Cardiac fibroblast (primary cell): ENCODE results near the gene EVA1B.
A peak's percentile ranks its signal among the peaks of the same experiment; 100 is the strongest.

ENCODE experiments used
- DNase-seq, 2 donors: peaks; one replicate each; pipeline versions ENCODE4 v3.0.0 to v3.0.0-alpha.2; 2010; ENCODE audit warnings: low read depth in 2 of 2
- H3K4me3 ChIP-seq, 2 donors: replicated peaks in 1 of 2; 1 replicate in 1 of 2; 2 replicates in 1 of 2; pipeline ENCODE4 v1.5.1; 2011; ENCODE audit warnings: low read depth in 2 of 2, low read length in 2 of 2, mild to moderate bottlenecking in 2 of 2, moderate library complexity in 1 of 2
- CTCF ChIP-seq: IDR thresholded peaks from one replicate; pipeline ENCODE4 v1.5.1; 2011; ENCODE audit warnings: low read depth, mild to moderate bottlenecking, low read length, inconsistent platforms

The EVA1B gene

GRCh38 chr1:36323636-36324352 is at the start of gene EVA1B:
EVA1B (minus strand) TSS chr1:36323645; CDS start chr1:36323037, 608 bp downstream.
- H3K4me3 ChIP-seq: peak within 1 kb of the TSS; percentile 78 to 81
- TF ChIP-seq CTCF: no peak
- peak; percentile 76 to 91 for DNase-seq

- no peak for DNase-seq
- no peak overlapping the region for H3K4me3 ChIP-seq
These were observed 49.2 kb upstream of the EVA1B start for GRCh38 chr1:36372617-36373016.

GRCh38 chr1:36369061-36369861 is 45.8 kb upstream of the EVA1B start:
- peak; percentile 92 for TF ChIP-seq CTCF
- DNase-seq: peak; percentile 76
- no peak overlapping the region for H3K4me3 ChIP-seq

More at GRCh38 chr1:36372617-36373016, 49.2 kb upstream of the EVA1B start:
- TF ChIP-seq CTCF: no peak

- H3K4me3 ChIP-seq: no peak overlapping the region
- no peak for TF ChIP-seq CTCF
These were observed 44.4 kb upstream of the EVA1B start for GRCh38 chr1:36367798-36368197.

GRCh38 chr1:36367066-36367465 is 43.6 kb upstream of the EVA1B start:
- DNase-seq: no peak
- no peak overlapping the region for H3K4me3 ChIP-seq
- no peak for TF ChIP-seq CTCF

More at GRCh38 chr1:36367798-36368197, 44.4 kb upstream of the EVA1B start:
- DNase-seq: no peak

GRCh38 chr1:36366091-36366661 is 42.7 kb upstream of the EVA1B start:
- TF ChIP-seq CTCF: no peak
- peak; percentile 68 to 70 for DNase-seq
- no peak overlapping the region for H3K4me3 ChIP-seq
